NCI-H187 treated with DMSO at 0.1 percent for 48 hours (cell line): ENCODE results near the gene CCDC106.

Source experiments
- DNase-seq: peaks from one replicate; lab custom pipeline; 2025; lab: John Stamatoyannopoulos, UW

CCDC106 gene

GRCh38 chr19:55635856-55636440 lies 12.1 kb upstream of the CCDC106 start:
- DNase-seq, result no peak

GRCh38 chr19:55636723-55637122 lies 11.3 kb upstream of the CCDC106 start:
- DNase-seq, result no peak

- no peak for DNase-seq
These were observed 10.5 kb upstream of the CCDC106 start for GRCh38 chr19:55637534-55637933.

- DNase-seq, result no peak
These were observed 9.1 kb upstream of the CCDC106 start for GRCh38 chr19:55638864-55639359.

GRCh38 chr19:55640043-55640576 lies 7.9 kb upstream of the CCDC106 start:
- no peak for DNase-seq

GRCh38 chr19:55640577-55641425 lies 7.2 kb upstream of the CCDC106 start, which contains the start of gene ZNF580:
ZNF580 (plus strand) TSS chr19:55641002; CDS start chr19:55642509, 1,507 bp downstream.
- no peak for DNase-seq

- no peak for DNase-seq
These were observed 6.4 kb upstream of the CCDC106 start for GRCh38 chr19:55641426-55642152.

- no peak for DNase-seq
These were observed 5.6 kb upstream of the CCDC106 start for GRCh38 chr19:55642153-55643002.

GRCh38 chr19:55643003-55643886 lies 4.8 kb upstream of the CCDC106 start, which contains the start of gene ZNF581:
ZNF581 (plus strand) TSS chr19:55643649; CDS start chr19:55644572, 923 bp downstream.
- DNase-seq, result no peak

GRCh38 chr19:55643887-55644176 lies 4.2 kb upstream of the CCDC106 start:
- DNase-seq, result no peak

- no peak for DNase-seq
These were observed 3.7 kb upstream of the CCDC106 start for GRCh38 chr19:55644191-55644833.

- no peak for DNase-seq
These were observed 3.0 kb upstream of the CCDC106 start for GRCh38 chr19:55644842-55645511.

GRCh38 chr19:55645512-55645881 lies 2.5 kb upstream of the CCDC106 start:
- no peak for DNase-seq

GRCh38 chr19:55646889-55647731 lies 902 bp upstream of the CCDC106 start:
- no peak for DNase-seq

- no peak for DNase-seq
These were observed 714 bp downstream of the CCDC106 start for GRCh38 chr19:55648585-55649267.

GRCh38 chr19:55649268-55650125 lies 1.5 kb downstream of the CCDC106 start:
- DNase-seq, result no peak

- no peak for DNase-seq
These were observed 2.1 kb downstream of the CCDC106 start for GRCh38 chr19:55650126-55650557.
